ENCODE data around the gene PTS.

DNA sequence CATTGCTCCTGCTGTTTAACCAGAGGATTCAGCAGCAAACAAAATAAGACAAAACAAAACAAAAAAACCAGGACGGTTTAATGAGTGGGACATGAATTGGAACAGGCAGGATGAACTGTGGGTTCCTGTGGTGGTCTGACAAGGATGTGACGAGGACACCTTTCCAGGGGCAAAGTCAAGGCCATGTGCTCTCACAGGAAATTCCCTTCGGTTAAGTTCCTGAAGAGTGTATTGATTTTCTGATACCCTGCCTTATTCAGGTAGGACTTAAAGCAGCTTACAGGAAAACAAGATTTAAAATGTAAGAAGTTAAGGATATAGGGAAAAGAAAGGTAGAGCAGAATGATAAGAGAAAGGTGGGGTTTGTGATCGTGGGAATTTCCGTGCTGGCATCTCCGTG, 42.9 kb downstream of the PTS start:
- no peak for TF ChIP-seq POLR2A (IDR thresholded peaks at IDR 0.05)
- TF ChIP-seq, protein P1, sequence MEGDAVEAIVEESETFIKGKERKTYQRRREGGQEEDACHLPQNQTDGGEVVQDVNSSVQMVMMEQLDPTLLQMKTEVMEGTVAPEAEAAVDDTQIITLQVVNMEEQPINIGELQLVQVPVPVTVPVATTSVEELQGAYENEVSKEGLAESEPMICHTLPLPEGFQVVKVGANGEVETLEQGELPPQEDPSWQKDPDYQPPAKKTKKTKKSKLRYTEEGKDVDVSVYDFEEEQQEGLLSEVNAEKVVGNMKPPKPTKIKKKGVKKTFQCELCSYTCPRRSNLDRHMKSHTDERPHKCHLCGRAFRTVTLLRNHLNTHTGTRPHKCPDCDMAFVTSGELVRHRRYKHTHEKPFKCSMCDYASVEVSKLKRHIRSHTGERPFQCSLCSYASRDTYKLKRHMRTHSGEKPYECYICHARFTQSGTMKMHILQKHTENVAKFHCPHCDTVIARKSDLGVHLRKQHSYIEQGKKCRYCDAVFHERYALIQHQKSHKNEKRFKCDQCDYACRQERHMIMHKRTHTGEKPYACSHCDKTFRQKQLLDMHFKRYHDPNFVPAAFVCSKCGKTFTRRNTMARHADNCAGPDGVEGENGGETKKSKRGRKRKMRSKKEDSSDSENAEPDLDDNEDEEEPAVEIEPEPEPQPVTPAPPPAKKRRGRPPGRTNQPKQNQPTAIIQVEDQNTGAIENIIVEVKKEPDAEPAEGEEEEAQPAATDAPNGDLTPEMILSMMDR (IDR thresholded peaks at IDR 0.05 in 4 of 5, conservative IDR thresholded peaks at IDR 0.05 in 1 of 5), result no peak
